ENCODE data around the gene ZNF778.
"Not testable (repeated sequence)": the region's sequence is repeated elsewhere in the genome, so short reads cannot be mapped to it uniquely, and the experiment has no call there.

The ZNF778 gene

DNA sequence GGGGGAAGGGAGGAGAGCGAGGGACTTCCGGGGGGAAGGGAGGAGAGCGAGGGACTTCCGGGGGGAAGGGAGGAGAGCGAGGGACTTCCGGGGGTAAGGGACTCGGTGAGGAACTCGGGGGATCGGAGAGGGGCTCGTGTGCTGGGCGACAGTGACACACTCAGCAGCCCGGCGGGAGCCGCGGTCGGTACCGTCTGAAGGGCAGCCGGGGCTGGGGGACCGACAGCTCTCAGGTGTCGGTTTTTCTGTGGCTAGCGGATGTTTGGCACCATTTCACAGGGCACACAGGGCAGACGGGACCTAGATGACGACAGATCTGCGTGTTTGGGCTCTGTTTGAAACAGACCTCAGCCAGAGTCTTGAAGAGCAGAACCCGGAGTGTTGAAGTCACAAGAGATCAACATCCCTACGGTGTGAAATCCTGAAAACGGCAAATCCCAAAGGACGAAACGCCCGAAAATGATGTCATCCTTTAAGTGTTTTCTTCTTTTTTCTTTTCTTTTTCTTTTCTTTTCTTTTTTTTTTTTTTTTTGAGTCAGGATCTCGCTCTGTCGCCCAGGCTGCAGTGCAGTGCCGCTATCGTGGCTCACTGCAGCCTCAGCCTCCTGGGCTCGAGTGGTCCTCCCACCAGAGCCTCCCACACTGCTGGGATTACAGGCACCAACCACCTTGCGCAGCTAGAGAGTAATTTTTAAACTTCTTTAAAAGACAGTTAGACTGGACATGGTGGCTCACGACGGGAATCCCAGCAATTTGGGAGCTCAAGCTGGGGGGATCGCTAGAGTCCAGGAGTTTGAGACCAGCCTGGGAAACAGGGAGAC, 23.9 kb downstream of the ZNF778 start:
- H3K36me3 ChIP-seq (ENCODE audit: control insufficient read depth, insufficient read depth, low read length), result no peaks in the 10 kb centered on the region
- H3K9ac ChIP-seq (ENCODE audit: low read length), result peak overlapping the region; percentile 77
- peak overlapping the region; percentile 82 for H3K4me3 ChIP-seq (ENCODE audit: low read depth, low read length)
- peaks cover 4% of the 10 kb centered on the region; the same call in 1 of the 2 replicates for H3K9me3 ChIP-seq (ENCODE audit: control insufficient read depth, insufficient read depth, low read depth, low read length)
- no peaks in the 10 kb centered on the region for H3K4me1 ChIP-seq (ENCODE audit: control insufficient read depth, insufficient read depth, low read length)
- peaks cover 2% of the 10 kb centered on the region; the same call in 1 of the 2 replicates for H3K27me3 ChIP-seq (ENCODE audit: control insufficient read depth, insufficient read depth, low read length)
- peak overlapping the region; percentile 20 for H3K27ac ChIP-seq (ENCODE audit: low read depth, low read length)

DNA sequence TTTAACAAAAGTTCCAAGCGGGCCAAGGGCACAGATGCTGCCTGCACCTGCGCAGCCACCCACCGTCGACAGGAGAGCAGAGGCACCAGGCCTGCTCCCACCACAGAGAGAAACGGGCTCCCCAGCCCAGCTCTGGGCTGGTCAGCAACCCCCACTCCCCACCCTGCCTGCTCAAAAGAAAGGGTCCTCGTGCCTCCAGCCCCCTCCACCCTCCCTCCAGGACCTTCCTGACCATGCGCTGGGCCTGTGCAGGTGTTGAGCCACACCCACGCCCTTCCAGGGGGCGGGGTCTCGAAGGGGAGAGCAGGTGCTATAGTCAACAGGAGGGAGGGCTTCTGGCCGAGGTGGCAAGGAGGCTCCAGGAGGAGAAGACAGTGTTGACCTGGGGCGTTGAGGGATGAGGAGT, 25.3 kb downstream of the ZNF778 start:
- no peaks in the 10 kb centered on the region for H3K4me1 ChIP-seq (ENCODE audit: control insufficient read depth, insufficient read depth, low read length)
- no peak overlapping the region for H3K27ac ChIP-seq (ENCODE audit: low read depth, low read length)
- no peak overlapping the region for H3K9ac ChIP-seq (ENCODE audit: low read length)
- no peaks in the 10 kb centered on the region for H3K36me3 ChIP-seq (ENCODE audit: control insufficient read depth, insufficient read depth, low read length)
- peaks cover 8% of the 10 kb centered on the region for H3K27me3 ChIP-seq (ENCODE audit: control insufficient read depth, insufficient read depth, low read length)
- peaks cover 4% of the 10 kb centered on the region; the same call in 1 of the 2 replicates for H3K9me3 ChIP-seq (ENCODE audit: control insufficient read depth, insufficient read depth, low read depth, low read length)
- no peak overlapping the region for H3K4me3 ChIP-seq (ENCODE audit: low read depth, low read length)

DNA sequence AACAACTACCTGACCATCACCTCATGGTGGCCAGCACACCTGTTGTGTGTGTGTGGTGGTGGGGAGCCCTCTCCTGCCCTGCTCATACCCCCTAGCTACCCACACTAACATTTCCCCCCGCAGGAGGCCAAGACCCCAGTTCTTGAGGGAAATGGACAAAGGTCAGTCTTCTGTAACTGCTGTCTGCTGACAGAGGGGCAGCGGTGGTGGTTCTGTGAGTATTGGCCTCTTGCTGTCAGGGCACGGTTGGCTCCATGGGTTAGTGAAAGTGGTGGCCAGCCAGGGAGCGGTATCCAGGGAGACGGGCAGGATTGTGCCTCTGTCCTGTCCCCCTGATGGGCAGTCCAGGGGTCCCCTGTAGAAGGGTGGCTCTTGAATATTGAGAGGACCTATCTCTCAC, 26.2 kb downstream of the ZNF778 start:
- H3K9ac ChIP-seq (ENCODE audit: low read length), result no peak overlapping the region
- no peaks in the 10 kb centered on the region for H3K36me3 ChIP-seq (ENCODE audit: control insufficient read depth, insufficient read depth, low read length)
- H3K4me3 ChIP-seq (ENCODE audit: low read depth, low read length), result no peak overlapping the region
- H3K9me3 ChIP-seq (ENCODE audit: control insufficient read depth, insufficient read depth, low read depth, low read length), result peaks cover 4% of the 10 kb centered on the region; the same call in 1 of the 2 replicates
- peaks cover 17% of the 10 kb centered on the region for H3K27me3 ChIP-seq (ENCODE audit: control insufficient read depth, insufficient read depth, low read length)
- no peak overlapping the region for H3K27ac ChIP-seq (ENCODE audit: low read depth, low read length)
- no peaks in the 10 kb centered on the region for H3K4me1 ChIP-seq (ENCODE audit: control insufficient read depth, insufficient read depth, low read length)

DNA sequence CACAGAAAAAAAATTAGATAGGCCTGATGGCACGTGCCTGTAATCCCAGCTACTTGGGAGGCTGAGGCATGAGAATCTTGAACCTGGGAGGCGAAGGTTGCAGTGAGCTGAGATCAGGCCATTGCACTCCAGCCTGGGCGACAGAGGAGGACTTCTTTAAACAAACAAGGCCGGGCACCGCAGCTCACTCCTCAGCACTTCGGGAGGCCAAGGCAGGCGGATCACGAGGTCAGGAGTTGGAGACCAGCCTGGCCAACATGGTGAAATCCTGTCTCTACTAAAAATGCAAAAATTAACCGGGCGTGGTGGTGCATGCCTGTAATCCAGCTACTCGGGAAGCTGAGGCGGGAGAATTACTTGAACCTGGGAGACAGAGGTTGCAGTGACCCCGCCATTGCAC, 26.8 kb downstream of the ZNF778 start:
- H3K4me1 ChIP-seq (ENCODE audit: control insufficient read depth, insufficient read depth, low read length); H3K4me3 ChIP-seq (ENCODE audit: low read depth, low read length); H3K9ac ChIP-seq (ENCODE audit: low read length); H3K27ac ChIP-seq (ENCODE audit: low read depth, low read length); H3K9me3 ChIP-seq (ENCODE audit: control insufficient read depth, insufficient read depth, low read depth, low read length); H3K36me3 ChIP-seq (ENCODE audit: control insufficient read depth, insufficient read depth, low read length): not testable (repeated sequence)
- H3K27me3 ChIP-seq (ENCODE audit: control insufficient read depth, insufficient read depth, low read length), result peaks cover 22% of the 10 kb centered on the region

DNA sequence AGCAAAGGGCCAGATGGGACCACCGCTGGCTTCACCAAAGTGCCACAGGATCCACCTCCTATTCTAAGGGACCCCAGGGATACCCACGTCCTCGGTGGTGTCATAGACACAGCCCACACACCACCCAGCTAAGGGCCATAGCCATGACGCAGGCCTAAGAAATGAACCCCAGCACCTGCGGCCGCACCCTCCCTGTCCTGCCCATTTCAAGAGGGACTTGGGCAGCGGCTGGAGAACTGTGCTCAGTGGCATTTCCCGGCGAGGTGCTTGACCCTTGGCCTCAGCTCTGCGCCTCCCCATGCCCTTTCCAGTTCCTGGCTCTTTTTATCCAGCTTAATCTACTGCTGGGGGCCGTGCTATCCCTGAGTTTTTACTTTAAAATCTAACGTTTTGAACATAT, 27.3 kb downstream of the ZNF778 start:
- H3K9me3 ChIP-seq (ENCODE audit: control insufficient read depth, insufficient read depth, low read depth, low read length), result peaks cover 4% of the 10 kb centered on the region; the same call in 1 of the 2 replicates
- H3K4me1 ChIP-seq (ENCODE audit: control insufficient read depth, insufficient read depth, low read length), result no peaks in the 10 kb centered on the region
- H3K9ac ChIP-seq (ENCODE audit: low read length), result no peak overlapping the region
- peaks cover 22% of the 10 kb centered on the region for H3K27me3 ChIP-seq (ENCODE audit: control insufficient read depth, insufficient read depth, low read length)
- no peaks in the 10 kb centered on the region for H3K36me3 ChIP-seq (ENCODE audit: control insufficient read depth, insufficient read depth, low read length)
- no peak overlapping the region for H3K27ac ChIP-seq (ENCODE audit: low read depth, low read length)
- no peak overlapping the region for H3K4me3 ChIP-seq (ENCODE audit: low read depth, low read length)

DNA sequence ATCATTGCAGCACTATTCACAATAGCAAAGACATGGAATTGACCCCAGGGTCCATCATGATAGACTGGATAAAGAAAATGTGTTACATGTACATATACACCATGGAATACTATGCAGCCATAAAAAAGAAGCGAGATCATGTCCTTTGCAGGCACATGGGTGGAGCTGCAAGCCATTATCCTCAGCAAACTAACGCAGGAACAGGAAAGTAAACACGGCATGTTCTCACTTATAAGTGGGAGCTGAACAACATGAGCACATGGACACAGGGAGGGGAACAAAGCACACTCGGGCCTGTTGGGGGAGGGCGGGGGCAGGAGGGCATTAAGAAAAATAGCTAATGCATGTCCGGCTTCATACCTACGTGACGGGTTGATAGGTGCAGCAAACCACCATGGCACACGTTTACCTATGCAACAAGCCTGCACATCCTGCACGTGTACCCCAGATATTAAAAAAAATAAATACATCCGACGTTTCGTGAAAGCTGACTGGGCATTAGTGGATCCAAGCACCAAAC, 28.9 kb downstream of the ZNF778 start:
- peak overlapping the region; percentile 68 for H3K4me3 ChIP-seq (ENCODE audit: low read depth, low read length)
- no peaks in the 10 kb centered on the region for H3K36me3 ChIP-seq (ENCODE audit: control insufficient read depth, insufficient read depth, low read length)
- no peak overlapping the region for H3K27ac ChIP-seq (ENCODE audit: low read depth, low read length)
- H3K9ac ChIP-seq (ENCODE audit: low read length), result peak overlapping the region; percentile 73
- H3K4me1 ChIP-seq (ENCODE audit: control insufficient read depth, insufficient read depth, low read length), result no peaks in the 10 kb centered on the region
- peaks cover 22% of the 10 kb centered on the region for H3K27me3 ChIP-seq (ENCODE audit: control insufficient read depth, insufficient read depth, low read length)
- peaks cover 7% of the 10 kb centered on the region; the same call in 1 of the 2 replicates for H3K9me3 ChIP-seq (ENCODE audit: control insufficient read depth, insufficient read depth, low read depth, low read length)

DNA sequence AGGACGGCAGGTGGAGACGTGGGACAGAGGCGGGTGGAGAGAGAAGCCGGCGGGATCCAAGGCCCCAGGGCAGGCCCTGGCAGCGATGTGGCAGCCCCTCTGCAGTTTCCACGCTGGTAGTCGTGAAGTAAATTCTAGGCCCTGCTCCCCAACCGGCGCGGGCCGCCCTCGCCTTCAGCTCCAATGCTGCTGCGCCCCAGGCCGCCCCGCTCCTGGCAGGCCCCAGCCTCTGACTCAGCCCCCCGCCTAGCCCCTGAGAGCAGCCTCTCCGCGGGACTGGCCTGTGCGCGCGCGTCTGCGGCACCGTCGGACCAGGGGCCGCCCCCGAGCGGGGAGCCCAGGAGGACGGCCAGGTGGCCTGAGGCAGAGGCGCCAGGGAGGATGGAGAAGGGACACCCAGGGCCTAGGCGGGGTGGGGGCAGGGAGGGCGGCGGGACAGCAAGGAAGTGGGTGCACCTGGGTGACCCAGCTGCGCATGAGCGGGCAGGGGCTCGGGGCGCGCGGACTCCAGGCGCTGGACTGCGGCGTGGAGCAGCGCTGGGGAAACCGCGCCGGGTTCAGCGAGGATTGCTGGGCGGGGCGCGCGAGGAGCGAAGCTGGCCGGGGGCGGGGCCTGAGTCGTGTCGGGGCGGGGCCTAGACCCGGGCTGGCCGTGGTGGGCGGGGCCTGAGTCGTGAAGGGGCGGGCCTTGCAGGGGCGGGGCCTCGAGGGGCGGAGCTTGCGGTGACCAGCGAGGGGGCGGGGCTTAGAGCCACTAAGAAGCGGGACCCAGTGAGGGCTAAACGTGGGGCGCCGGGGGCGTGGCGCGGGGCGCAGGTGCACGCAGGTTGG, 29.6 kb downstream of the ZNF778 start:
- Histone ChIP-seq H3K4me3 (ENCODE audit: low read depth, low read length) (peak overlapping the region; percentile 68), H3K27me3 (ENCODE audit: control insufficient read depth, insufficient read depth, low read length) (peaks cover 22% of the 10 kb centered on the region), H3K27ac (ENCODE audit: low read depth, low read length) (no peak overlapping the region), H3K9me3 (ENCODE audit: control insufficient read depth, insufficient read depth, low read depth, low read length) (peaks cover 7% of the 10 kb centered on the region; the same call in 1 of the 2 replicates), H3K9ac (ENCODE audit: low read length) (peak overlapping the region; percentile 73), H3K36me3 (ENCODE audit: control insufficient read depth, insufficient read depth, low read length) (no peaks in the 10 kb centered on the region), H3K4me1 (ENCODE audit: control insufficient read depth, insufficient read depth, low read length) (no peaks in the 10 kb centered on the region)

DNA sequence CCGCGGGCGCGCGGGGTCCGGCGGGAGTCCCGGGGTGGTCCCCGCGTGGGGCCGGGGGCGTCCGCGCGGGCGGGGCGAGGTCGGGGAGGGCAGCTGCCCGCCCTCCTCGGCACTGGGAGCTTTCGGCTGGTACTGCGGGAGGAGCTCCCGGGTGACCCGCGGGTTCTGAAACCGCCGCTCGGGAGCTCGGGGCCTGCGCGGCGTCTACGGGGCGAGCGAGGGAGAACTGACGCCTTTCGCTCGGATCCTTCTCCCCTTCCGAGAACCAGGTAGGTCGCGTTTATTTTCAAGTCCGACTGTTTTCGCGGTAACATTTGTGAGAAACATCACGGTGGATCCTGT, 30.2 kb downstream of the ZNF778 start:
- not testable (repeated sequence) for H3K27ac ChIP-seq (ENCODE audit: low read depth, low read length); H3K36me3 ChIP-seq (ENCODE audit: control insufficient read depth, insufficient read depth, low read length); H3K9me3 ChIP-seq (ENCODE audit: control insufficient read depth, insufficient read depth, low read depth, low read length); H3K4me1 ChIP-seq (ENCODE audit: control insufficient read depth, insufficient read depth, low read length)
- Histone ChIP-seq H3K27me3 (ENCODE audit: control insufficient read depth, insufficient read depth, low read length) (peaks cover 22% of the 10 kb centered on the region), H3K4me3 (ENCODE audit: low read depth, low read length) (peak overlapping the region; percentile 68), H3K9ac (ENCODE audit: low read length) (peak overlapping the region; percentile 31)

DNA sequence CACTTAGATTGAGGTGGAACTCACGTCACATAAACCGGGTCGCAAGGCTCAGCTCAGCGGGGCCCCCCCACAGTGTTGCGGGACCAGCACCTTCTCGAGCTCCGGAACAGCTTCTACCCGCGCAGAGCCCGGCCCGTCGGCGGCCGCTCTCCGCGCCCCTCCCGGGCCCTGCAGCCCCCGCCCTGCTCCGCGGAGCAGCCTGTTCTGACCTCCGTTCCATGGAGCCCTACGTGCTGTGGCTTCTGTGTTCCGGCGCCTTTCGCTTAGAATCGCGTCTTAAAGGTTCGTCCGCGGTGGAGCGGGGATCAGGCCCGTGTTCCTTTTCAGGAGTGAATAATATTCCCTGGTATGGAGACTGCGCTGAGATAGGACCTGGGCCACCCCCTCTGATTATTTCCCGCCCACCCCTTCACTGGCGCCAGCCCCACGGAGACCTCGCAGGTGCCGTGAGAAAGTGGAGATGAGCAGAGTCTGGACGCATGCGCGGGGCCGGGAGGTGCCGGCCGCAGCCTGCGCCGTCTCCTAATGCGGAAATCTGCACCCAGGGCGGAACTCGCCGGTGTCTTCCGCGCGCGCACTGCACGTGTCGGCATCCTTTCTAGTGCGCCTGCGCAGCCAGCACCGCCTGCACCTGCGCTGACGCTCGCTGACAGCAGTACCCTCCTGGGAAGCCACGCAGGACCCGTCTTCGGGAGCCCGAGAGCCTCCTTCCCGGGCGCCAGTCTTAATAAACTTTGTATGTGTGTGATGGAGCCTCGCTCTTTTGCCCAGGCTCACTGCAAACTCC, 30.9 kb downstream of the ZNF778 start:
- no peaks in the 10 kb centered on the region for H3K36me3 ChIP-seq (ENCODE audit: control insufficient read depth, insufficient read depth, low read length)
- peak overlapping the region; percentile 68 for H3K4me3 ChIP-seq (ENCODE audit: low read depth, low read length)
- peaks cover 22% of the 10 kb centered on the region for H3K27me3 ChIP-seq (ENCODE audit: control insufficient read depth, insufficient read depth, low read length)
- no peak overlapping the region for H3K27ac ChIP-seq (ENCODE audit: low read depth, low read length)
- no peak overlapping the region for H3K9ac ChIP-seq (ENCODE audit: low read length)
- H3K9me3 ChIP-seq (ENCODE audit: control insufficient read depth, insufficient read depth, low read depth, low read length), result peaks cover 7% of the 10 kb centered on the region; the same call in 1 of the 2 replicates
- H3K4me1 ChIP-seq (ENCODE audit: control insufficient read depth, insufficient read depth, low read length), result no peaks in the 10 kb centered on the region

DNA sequence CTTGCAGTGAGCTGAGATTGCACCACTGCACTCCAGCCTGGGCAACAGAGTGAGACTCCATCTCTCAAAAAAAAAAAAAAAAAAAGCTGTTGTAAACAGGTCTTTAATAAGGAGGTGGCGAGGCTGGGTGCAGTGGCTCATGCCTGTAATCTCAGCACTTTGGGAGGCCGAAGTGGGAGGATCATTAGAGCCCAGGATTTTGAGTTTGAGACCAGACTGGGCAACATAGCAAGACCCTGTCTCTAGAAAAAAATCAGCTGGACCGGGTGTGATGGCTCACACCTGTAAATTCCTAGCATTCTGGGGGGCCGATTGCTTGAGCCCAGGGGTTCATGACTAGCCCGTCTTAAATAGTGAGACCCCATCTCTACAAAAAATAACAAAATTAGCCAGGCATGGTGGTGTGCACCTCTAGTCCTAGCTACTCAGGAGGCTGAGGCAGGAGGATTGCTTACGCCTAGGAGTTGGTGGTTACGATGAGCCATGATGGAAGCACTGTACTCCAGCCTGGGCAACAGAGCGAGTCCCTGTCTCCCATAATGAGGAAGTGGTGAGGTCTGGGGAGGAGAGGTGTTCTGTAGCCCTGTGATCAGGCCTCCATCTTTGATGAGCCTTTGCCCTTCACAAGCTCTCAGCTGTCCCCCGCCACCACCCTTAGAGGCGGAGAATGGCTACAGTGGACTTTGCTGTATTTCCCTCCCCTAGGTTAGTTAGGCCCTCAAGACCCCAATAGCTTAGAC, 36.2 kb downstream of the ZNF778 start:
- H3K4me3 ChIP-seq (ENCODE audit: low read depth, low read length), result no peak overlapping the region
- peaks cover 7% of the 10 kb centered on the region; the same call in 1 of the 2 replicates for H3K9me3 ChIP-seq (ENCODE audit: control insufficient read depth, insufficient read depth, low read depth, low read length)

More for the DNA sequence above, 36.2 kb downstream of the ZNF778 start:
- Histone ChIP-seq H3K4me1 (ENCODE audit: control insufficient read depth, insufficient read depth, low read length) (no peaks in the 10 kb centered on the region; the same call in 1 of the 2 replicates), H3K27ac (ENCODE audit: low read depth, low read length) (no peak overlapping the region), H3K27me3 (ENCODE audit: control insufficient read depth, insufficient read depth, low read length) (peaks cover 22% of the 10 kb centered on the region), H3K9ac (ENCODE audit: low read length) (no peak overlapping the region), H3K36me3 (ENCODE audit: control insufficient read depth, insufficient read depth, low read length) (no peaks in the 10 kb centered on the region)

All from HUES6 (cell line).